Measurements from ENCODE around the gene RHEX. TPM values are rescaled to one million over a fixed set of nuclear protein-coding genes. Genes with fewer than 3 reads are reported as not detected.

Gene RHEX
- polyA plus RNA-seq, 3 donors: not detected

DNA sequence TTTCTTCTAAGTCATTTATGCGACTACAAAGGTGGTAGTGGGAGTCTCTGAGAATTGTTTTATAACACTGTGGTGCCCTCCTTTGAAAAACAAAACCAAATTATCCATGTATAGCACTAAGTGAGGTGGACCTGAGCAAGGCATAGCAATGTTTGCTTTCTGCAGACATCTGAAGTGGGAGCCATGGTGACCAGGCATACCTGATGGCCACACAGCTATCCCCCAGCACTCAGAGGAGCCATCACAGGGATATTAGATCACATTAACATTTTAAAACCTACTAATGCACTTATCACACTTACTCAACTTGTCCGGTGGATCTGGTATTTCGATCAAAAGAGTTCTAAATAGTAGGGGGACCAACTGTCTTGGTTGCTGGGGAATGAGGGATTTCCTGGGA, 89.0 kb downstream of the RHEX start:
- Mint-ChIP-seq H3K27ac (no peak overlapping the region), H3K4me1 (peaks cover 2% of the 10 kb centered on the region), H3K4me3 (no peak overlapping the region), H3K36me3 (no peaks in the 10 kb centered on the region), H3K27me3 (ENCODE audit: low read depth in 3 of 3) (peaks cover 8 to 10% (median 10%) of the 10 kb centered on the region in 3 donors), H3K9me3 (peaks cover 0 to 3% (median 0%) of the 10 kb centered on the region in 7 donors)
- Histone ChIP-seq H3K9ac (ENCODE audit: insufficient read depth, low read length, poor library complexity, severe bottlenecking) (no peak overlapping the region), H3K27ac (ENCODE audit: low read depth in 1 of 2, low read length in 2 of 2) (no peak overlapping the region), H4K20me1 (ENCODE audit: insufficient read depth, low read length) (no peaks in the 10 kb centered on the region), H2AFZ (ENCODE audit: insufficient read depth, low read depth, low read length, poor library complexity, severe bottlenecking) (no peak overlapping the region), H3K79me2 (ENCODE audit: insufficient read depth, low read length) (no peaks in the 10 kb centered on the region), H3K4me2 (replicated peaks; ENCODE audit: extremely low read depth, low read length, poor library complexity, severe bottlenecking) (no peak overlapping the region), H3K4me3 (replicated peaks in 1 of 3; ENCODE audit: low read depth in 2 of 3, low read length in 3 of 3) (no peak overlapping the region), H3K4me1 (ENCODE audit: control insufficient read depth in 1 of 2, insufficient read depth in 2 of 2, low read length in 2 of 2) (no peaks in the 10 kb centered on the region), H3K27me3 (ENCODE audit: control insufficient read depth in 2 of 2, insufficient read depth in 2 of 2, low read length in 2 of 2) (peaks cover 0 to 2% of the 10 kb centered on the region in 2 donors), H3K9me3 (replicated peaks in 1 of 2; ENCODE audit: control insufficient read depth in 1 of 2, insufficient read depth in 1 of 2, low read length in 2 of 2) (no peaks in the 10 kb centered on the region), H3K36me3 (replicated peaks in 1 of 2; ENCODE audit: control insufficient read depth in 1 of 2, insufficient read depth in 2 of 2, low read length in 2 of 2) (no peaks in the 10 kb centered on the region)
- WGBS (ENCODE audit: insufficient coverage): no CpG with 5 or more reads among the region's 3 CpGs
- DNase-seq: no peak
- intact Hi-C loops (cut with micrococcal nuclease): loop anchor here in 1 of 2 donors (10.0 kb wide), 1 partner anchor 293 kb away; no protein-coding TSS in a partner anchor
- TF ChIP-seq, protein P1, sequence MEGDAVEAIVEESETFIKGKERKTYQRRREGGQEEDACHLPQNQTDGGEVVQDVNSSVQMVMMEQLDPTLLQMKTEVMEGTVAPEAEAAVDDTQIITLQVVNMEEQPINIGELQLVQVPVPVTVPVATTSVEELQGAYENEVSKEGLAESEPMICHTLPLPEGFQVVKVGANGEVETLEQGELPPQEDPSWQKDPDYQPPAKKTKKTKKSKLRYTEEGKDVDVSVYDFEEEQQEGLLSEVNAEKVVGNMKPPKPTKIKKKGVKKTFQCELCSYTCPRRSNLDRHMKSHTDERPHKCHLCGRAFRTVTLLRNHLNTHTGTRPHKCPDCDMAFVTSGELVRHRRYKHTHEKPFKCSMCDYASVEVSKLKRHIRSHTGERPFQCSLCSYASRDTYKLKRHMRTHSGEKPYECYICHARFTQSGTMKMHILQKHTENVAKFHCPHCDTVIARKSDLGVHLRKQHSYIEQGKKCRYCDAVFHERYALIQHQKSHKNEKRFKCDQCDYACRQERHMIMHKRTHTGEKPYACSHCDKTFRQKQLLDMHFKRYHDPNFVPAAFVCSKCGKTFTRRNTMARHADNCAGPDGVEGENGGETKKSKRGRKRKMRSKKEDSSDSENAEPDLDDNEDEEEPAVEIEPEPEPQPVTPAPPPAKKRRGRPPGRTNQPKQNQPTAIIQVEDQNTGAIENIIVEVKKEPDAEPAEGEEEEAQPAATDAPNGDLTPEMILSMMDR (IDR thresholded peaks at IDR 0.05): no peak

DNA sequence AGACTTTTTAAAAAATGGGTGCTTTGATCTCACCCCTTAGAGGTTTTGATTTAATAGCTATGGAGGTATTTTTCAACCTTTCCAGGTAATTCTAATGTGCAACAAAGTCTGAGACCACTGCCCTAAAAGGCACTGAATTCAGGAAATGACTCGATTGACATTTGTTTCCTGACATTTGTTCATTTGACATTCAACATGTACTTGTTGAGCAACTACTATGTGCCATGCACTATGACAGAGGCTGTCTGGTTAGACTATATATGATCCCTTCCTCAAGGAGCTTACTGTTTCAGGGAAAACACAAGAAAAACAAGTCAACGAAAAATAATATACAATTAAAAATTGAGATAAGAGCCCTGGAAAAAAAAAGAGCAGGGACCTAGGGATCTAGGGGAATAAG, 89.8 kb downstream of the RHEX start:
- intact Hi-C loops (cut with micrococcal nuclease): loop anchor here in 1 of 2 donors (10.0 kb wide), 1 partner anchor 292 kb away; no protein-coding TSS in a partner anchor

More for the DNA sequence above, 89.8 kb downstream of the RHEX start:
- Histone ChIP-seq H3K9me3 (replicated peaks in 1 of 2; ENCODE audit: control insufficient read depth in 1 of 2, insufficient read depth in 1 of 2, low read length in 2 of 2) (no peaks in the 10 kb centered on the region), H3K27ac (ENCODE audit: low read depth in 1 of 2, low read length in 2 of 2) (no peak overlapping the region), H3K27me3 (ENCODE audit: control insufficient read depth in 2 of 2, insufficient read depth in 2 of 2, low read length in 2 of 2) (peaks cover 0 to 2% of the 10 kb centered on the region in 2 donors), H4K20me1 (ENCODE audit: insufficient read depth, low read length) (no peaks in the 10 kb centered on the region), H2AFZ (ENCODE audit: insufficient read depth, low read depth, low read length, poor library complexity, severe bottlenecking) (no peak overlapping the region), H3K4me3 (replicated peaks in 1 of 3; ENCODE audit: low read depth in 2 of 3, low read length in 3 of 3) (no peak overlapping the region), H3K79me2 (ENCODE audit: insufficient read depth, low read length) (no peaks in the 10 kb centered on the region), H3K36me3 (replicated peaks in 1 of 2; ENCODE audit: control insufficient read depth in 1 of 2, insufficient read depth in 2 of 2, low read length in 2 of 2) (no peaks in the 10 kb centered on the region), H3K4me2 (replicated peaks; ENCODE audit: extremely low read depth, low read length, poor library complexity, severe bottlenecking) (no peak overlapping the region), H3K4me1 (ENCODE audit: control insufficient read depth in 1 of 2, insufficient read depth in 2 of 2, low read length in 2 of 2) (no peaks in the 10 kb centered on the region), H3K9ac (ENCODE audit: insufficient read depth, low read length, poor library complexity, severe bottlenecking) (no peak overlapping the region)
- Mint-ChIP-seq H3K4me3 (no peak overlapping the region), H3K4me1 (peaks cover 2% of the 10 kb centered on the region), H3K36me3 (no peaks in the 10 kb centered on the region), H3K27me3 (ENCODE audit: low read depth in 3 of 3) (peaks cover 8 to 10% (median 10%) of the 10 kb centered on the region in 3 donors), H3K27ac (no peak overlapping the region), H3K9me3 (peaks cover 0 to 3% (median 0%) of the 10 kb centered on the region in 7 donors)
- TF ChIP-seq, protein P1 (IDR thresholded peaks at IDR 0.05): no peak
- 13% methylated on average over 1 of the region's 2 CpGs for WGBS (ENCODE audit: insufficient coverage)
- DNase-seq: no peak
